ENCODE data around the gene EIF2S2.

EIF2S2 gene

DNA sequence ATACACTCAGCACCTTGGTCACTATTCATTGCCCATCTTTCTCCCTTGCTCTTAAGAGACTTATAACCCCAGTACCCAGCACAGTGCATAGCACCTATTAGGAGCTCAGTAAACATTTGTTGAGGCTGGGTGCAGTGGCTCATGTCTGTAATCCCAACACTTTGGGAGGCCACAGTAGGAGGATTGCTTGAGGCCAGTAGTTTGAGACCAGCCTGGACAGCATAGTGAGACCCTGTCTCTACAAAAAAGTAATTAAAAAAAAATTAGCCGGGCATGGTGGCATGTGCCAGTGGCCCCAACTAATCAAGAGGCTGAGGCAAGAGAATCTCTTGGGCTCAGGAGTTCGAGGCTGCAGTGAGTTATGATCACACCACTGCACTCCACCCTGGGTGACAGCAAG lies 8.2 kb upstream of the EIF2S2 start:
- H3K9ac ChIP-seq (ENCODE audit: low read length) = no peak overlapping the region
- H3K14ac ChIP-seq (ENCODE audit: low read length in 2 of 2) = no peak overlapping the region
- WGBS = 95% methylated on average over 1 of the region's 2 CpGs
- no peak overlapping the region for H2AFZ ChIP-seq (ENCODE audit: low read depth, low read length)
- peaks cover 9 to 12% of the 10 kb centered on the region in 2 experiments for H3K27me3 ChIP-seq (ENCODE audit: control insufficient read depth in 1 of 2, insufficient read depth in 1 of 2, low read length in 2 of 2)
- H2AK5ac ChIP-seq (ENCODE audit: low read length, severe bottlenecking) = no peak overlapping the region
- H3K36me3 ChIP-seq (ENCODE audit: control insufficient read depth in 1 of 2, insufficient read depth in 2 of 2, low read depth in 1 of 2, low read length in 2 of 2) = no peaks in the 10 kb centered on the region
- no peak overlapping the region for H2BK15ac ChIP-seq (ENCODE audit: low read depth, poor library complexity, severe bottlenecking)
- H3K9me3 ChIP-seq (ENCODE audit: control insufficient read depth, low read length) = no peaks in the 10 kb centered on the region
- H3K27ac ChIP-seq (ENCODE audit: low read length, poor library complexity, severe bottlenecking) = no peak overlapping the region
- H4K91ac ChIP-seq (ENCODE audit: low read length) = no peak overlapping the region
- no peak overlapping the region for H3K18ac ChIP-seq (ENCODE audit: low read depth in 1 of 2, low read length in 2 of 2)
- H4K8ac ChIP-seq (ENCODE audit: low read length) = no peak overlapping the region
- no peak overlapping the region for H2BK12ac ChIP-seq (ENCODE audit: low read length in 2 of 2)
- H3K23ac ChIP-seq (ENCODE audit: low read length in 2 of 2) = no peak overlapping the region
- no peak overlapping the region for H2BK120ac ChIP-seq (ENCODE audit: low read depth, low read length)
- no peak overlapping the region for H2BK5ac ChIP-seq (ENCODE audit: low read depth, low read length, poor library complexity, severe bottlenecking)
- no peak for DNase-seq
- no peak overlapping the region for H3K4me2 ChIP-seq (ENCODE audit: low read length, poor library complexity, severe bottlenecking)
- no peaks in the 10 kb centered on the region for H3K79me1 ChIP-seq (replicated peaks; ENCODE audit: low read length, poor library complexity, severe bottlenecking)
- H3K4me1 ChIP-seq (ENCODE audit: control insufficient read depth, insufficient read depth, low read depth, low read length) = no peaks in the 10 kb centered on the region
- no peak overlapping the region for H3K4me3 ChIP-seq (ENCODE audit: insufficient read depth in 1 of 2, low read depth in 1 of 2, low read length in 2 of 2)
- H3K4ac ChIP-seq (ENCODE audit: low read depth in 1 of 2, low read length in 2 of 2) = no peak overlapping the region

DNA sequence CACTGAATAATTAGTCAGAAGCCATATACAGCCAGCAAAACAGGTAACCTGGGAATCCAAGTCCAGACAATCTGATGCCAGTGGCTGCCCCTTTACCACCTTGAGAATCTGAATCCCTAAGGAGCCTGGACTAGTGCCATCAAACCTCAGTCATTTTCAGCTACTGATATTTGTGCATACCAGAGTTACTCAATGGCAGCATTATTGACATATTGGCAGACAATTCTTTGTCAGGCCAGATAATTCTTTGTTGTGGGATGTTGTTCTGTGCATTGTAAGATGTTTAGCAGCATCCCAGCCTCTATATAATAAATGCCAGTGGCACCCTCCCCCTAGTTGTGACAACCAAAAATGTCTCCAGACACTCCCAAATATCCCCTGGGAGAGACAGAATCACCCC lies 3.2 kb upstream of the EIF2S2 start:
- Histone ChIP-seq H2BK5ac (ENCODE audit: low read depth, low read length, poor library complexity, severe bottlenecking) (no peak overlapping the region), H3K4me3 (ENCODE audit: insufficient read depth in 1 of 2, low read depth in 1 of 2, low read length in 2 of 2) (no peak overlapping the region), H3K27ac (ENCODE audit: low read length, poor library complexity, severe bottlenecking) (no peak overlapping the region), H3K4me2 (ENCODE audit: low read length, poor library complexity, severe bottlenecking) (no peak overlapping the region), H3K23ac (ENCODE audit: low read length in 2 of 2) (no peak overlapping the region), H2BK12ac (ENCODE audit: low read length in 2 of 2) (no peak overlapping the region), H3K4ac (ENCODE audit: low read depth in 1 of 2, low read length in 2 of 2) (no peak overlapping the region), H2BK15ac (ENCODE audit: low read depth, poor library complexity, severe bottlenecking) (no peak overlapping the region), H2AK5ac (ENCODE audit: low read length, severe bottlenecking) (no peak overlapping the region), H2AFZ (ENCODE audit: low read depth, low read length) (no peak overlapping the region), H4K8ac (ENCODE audit: low read length) (no peak overlapping the region), H4K91ac (ENCODE audit: low read length) (no peak overlapping the region), H3K18ac (ENCODE audit: low read depth in 1 of 2, low read length in 2 of 2) (no peak overlapping the region), H3K36me3 (ENCODE audit: control insufficient read depth in 1 of 2, insufficient read depth in 2 of 2, low read depth in 1 of 2, low read length in 2 of 2) (no peaks in the 10 kb centered on the region), H2BK120ac (ENCODE audit: low read depth, low read length) (no peak overlapping the region), H3K9me3 (ENCODE audit: control insufficient read depth, low read length) (no peaks in the 10 kb centered on the region), H3K27me3 (ENCODE audit: control insufficient read depth in 1 of 2, insufficient read depth in 1 of 2, low read length in 2 of 2) (peaks cover 8 to 9% of the 10 kb centered on the region in 2 experiments), H3K79me1 (replicated peaks; ENCODE audit: low read length, poor library complexity, severe bottlenecking) (no peaks in the 10 kb centered on the region), H3K4me1 (ENCODE audit: control insufficient read depth, insufficient read depth, low read depth, low read length) (peaks cover 2% of the 10 kb centered on the region), H3K14ac (ENCODE audit: low read length in 2 of 2) (no peak overlapping the region), H3K9ac (ENCODE audit: low read length) (no peak overlapping the region)
- no peak for DNase-seq

DNA sequence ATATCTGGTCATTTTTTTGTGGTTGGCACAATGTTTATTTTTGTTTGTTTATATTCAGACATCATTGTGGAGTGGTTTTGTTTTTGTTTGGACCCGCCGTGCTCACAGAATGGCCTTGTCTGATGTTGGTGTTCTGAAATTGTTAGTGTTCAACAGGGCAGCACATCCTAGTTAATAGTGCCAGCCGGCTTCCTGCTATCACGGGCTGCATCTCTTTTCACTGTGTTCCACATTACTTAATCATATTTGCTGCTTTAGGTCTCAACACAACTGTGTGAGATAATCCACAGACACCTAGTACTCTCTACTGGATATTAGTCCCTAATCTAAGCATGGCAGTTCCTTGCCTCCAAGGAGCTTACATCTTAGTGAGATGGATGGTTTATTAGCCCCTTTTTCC lies 2.8 kb upstream of the EIF2S2 start:
- no peak for DNase-seq
- no peak overlapping the region for H3K9ac ChIP-seq (ENCODE audit: low read length)
- peaks cover 0 to under 1% of the 10 kb centered on the region in 2 experiments for H3K36me3 ChIP-seq (ENCODE audit: control insufficient read depth in 1 of 2, insufficient read depth in 2 of 2, low read depth in 1 of 2, low read length in 2 of 2)
- no peaks in the 10 kb centered on the region for H3K79me1 ChIP-seq (replicated peaks; ENCODE audit: low read length, poor library complexity, severe bottlenecking)
- no peak overlapping the region for H3K4ac ChIP-seq (ENCODE audit: low read depth in 1 of 2, low read length in 2 of 2)
- H2BK12ac ChIP-seq (ENCODE audit: low read length in 2 of 2) = no peak overlapping the region
- WGBS = 85% methylated on average over 4 of the region's 4 CpGs
- no peak overlapping the region for H2AFZ ChIP-seq (ENCODE audit: low read depth, low read length)
- no peak overlapping the region for H2AK5ac ChIP-seq (ENCODE audit: low read length, severe bottlenecking)
- peaks cover 3% of the 10 kb centered on the region for H3K4me1 ChIP-seq (ENCODE audit: control insufficient read depth, insufficient read depth, low read depth, low read length)
- H4K91ac ChIP-seq (ENCODE audit: low read length) = no peak overlapping the region
- H4K8ac ChIP-seq (ENCODE audit: low read length) = no peak overlapping the region
- H2BK120ac ChIP-seq (ENCODE audit: low read depth, low read length) = no peak overlapping the region
- H2BK15ac ChIP-seq (ENCODE audit: low read depth, poor library complexity, severe bottlenecking) = no peak overlapping the region
- H3K18ac ChIP-seq (ENCODE audit: low read depth in 1 of 2, low read length in 2 of 2) = no peak overlapping the region
- H3K27ac ChIP-seq (ENCODE audit: low read length, poor library complexity, severe bottlenecking) = no peak overlapping the region
- no peak overlapping the region for H3K14ac ChIP-seq (ENCODE audit: low read length in 2 of 2)
- no peaks in the 10 kb centered on the region for H3K9me3 ChIP-seq (ENCODE audit: control insufficient read depth, low read length)
- H3K27me3 ChIP-seq (ENCODE audit: control insufficient read depth in 1 of 2, insufficient read depth in 1 of 2, low read length in 2 of 2) = peaks cover 8 to 9% of the 10 kb centered on the region in 2 experiments
- no peak overlapping the region for H3K23ac ChIP-seq (ENCODE audit: low read length in 2 of 2)
- no peak overlapping the region for H2BK5ac ChIP-seq (ENCODE audit: low read depth, low read length, poor library complexity, severe bottlenecking)
- H3K4me3 ChIP-seq (ENCODE audit: insufficient read depth in 1 of 2, low read depth in 1 of 2, low read length in 2 of 2) = no peak overlapping the region
- H3K4me2 ChIP-seq (ENCODE audit: low read length, poor library complexity, severe bottlenecking) = no peak overlapping the region

GRCh38 chr20:34112600-34113101 lies 608 bp upstream of the EIF2S2 start:
- 2% methylated on average over 18 of the region's 18 CpGs for WGBS
- peak overlapping the region; percentile 82 for H3K27ac ChIP-seq (ENCODE audit: low read length, poor library complexity, severe bottlenecking)
- H3K4me3 ChIP-seq (ENCODE audit: insufficient read depth in 1 of 2, low read depth in 1 of 2, low read length in 2 of 2) = peak overlapping the region; percentile 47 to 98
- H3K9ac ChIP-seq (ENCODE audit: low read length) = peak overlapping the region; percentile 100
- H2AK5ac ChIP-seq (ENCODE audit: low read length, severe bottlenecking) = peak overlapping the region; percentile 32
- H3K23ac ChIP-seq (ENCODE audit: low read length in 2 of 2) = peak overlapping the region in 1 of 2 experiments; percentile 84
- no peaks in the 10 kb centered on the region for H3K27me3 ChIP-seq (ENCODE audit: control insufficient read depth in 1 of 2, insufficient read depth in 1 of 2, low read length in 2 of 2)
- H2BK15ac ChIP-seq (ENCODE audit: low read depth, poor library complexity, severe bottlenecking) = peak overlapping the region; percentile 63
- H3K36me3 ChIP-seq (ENCODE audit: control insufficient read depth in 1 of 2, insufficient read depth in 2 of 2, low read depth in 1 of 2, low read length in 2 of 2) = peaks cover 6 to 20% of the 10 kb centered on the region in 2 experiments
- no peak overlapping the region for H2BK5ac ChIP-seq (ENCODE audit: low read depth, low read length, poor library complexity, severe bottlenecking)
- H2AFZ ChIP-seq (ENCODE audit: low read depth, low read length) = peak overlapping the region; percentile 36
- H3K9me3 ChIP-seq (ENCODE audit: control insufficient read depth, low read length) = no peaks in the 10 kb centered on the region
- peak overlapping the region; percentile 93 for H4K8ac ChIP-seq (ENCODE audit: low read length)
- H2BK12ac ChIP-seq (ENCODE audit: low read length in 2 of 2) = no peak overlapping the region
- no peak for DNase-seq
- H3K79me1 ChIP-seq (replicated peaks; ENCODE audit: low read length, poor library complexity, severe bottlenecking) = no peaks in the 10 kb centered on the region
- H2BK120ac ChIP-seq (ENCODE audit: low read depth, low read length) = no peak overlapping the region
- no peak overlapping the region for H3K14ac ChIP-seq (ENCODE audit: low read length in 2 of 2)
- H3K4me2 ChIP-seq (ENCODE audit: low read length, poor library complexity, severe bottlenecking) = peak overlapping the region; percentile 99
- H3K4ac ChIP-seq (ENCODE audit: low read depth in 1 of 2, low read length in 2 of 2) = peak overlapping the region in 1 of 2 experiments; percentile 53
- H3K4me1 ChIP-seq (ENCODE audit: control insufficient read depth, insufficient read depth, low read depth, low read length) = peaks cover 5% of the 10 kb centered on the region
- peak overlapping the region; percentile 72 for H4K91ac ChIP-seq (ENCODE audit: low read length)
- H3K18ac ChIP-seq (ENCODE audit: low read depth in 1 of 2, low read length in 2 of 2) = peak overlapping the region; percentile 86 to 88
